ENCODE results near the gene TSHZ3. TPM values are rescaled to one million over a fixed set of nuclear protein-coding genes. Genes with fewer than 3 reads are reported as not detected.

The TSHZ3 gene
- total RNA-seq, 4 donors from 2014 or later = 0.19 to 5.3 (median 1.9) TPM

- H3K9me3 ChIP-seq = no peaks in the 10 kb centered on the region
- H3K27me3 ChIP-seq = no peaks in the 10 kb centered on the region
- H3K4me1 ChIP-seq = peaks cover 15 to 49% (median 23%) of the 10 kb centered on the region in 3 donors
- no peak overlapping the region for H3K4me3 ChIP-seq
- no peaks in the 10 kb centered on the region for H3K36me3 ChIP-seq
- intact Hi-C loops (cut with DNase I) = no loop called here
- peak overlapping the region in 2 of 4 donors; percentile 49 to 72 for H3K27ac ChIP-seq
- WGBS, 2 donors = 78 to 81% methylated on average over 3 to 4 of the region's 4 CpGs
- no peak for TF ChIP-seq POLR2A (IDR thresholded peaks at IDR 0.05)
- TF ChIP-seq, protein P1, sequence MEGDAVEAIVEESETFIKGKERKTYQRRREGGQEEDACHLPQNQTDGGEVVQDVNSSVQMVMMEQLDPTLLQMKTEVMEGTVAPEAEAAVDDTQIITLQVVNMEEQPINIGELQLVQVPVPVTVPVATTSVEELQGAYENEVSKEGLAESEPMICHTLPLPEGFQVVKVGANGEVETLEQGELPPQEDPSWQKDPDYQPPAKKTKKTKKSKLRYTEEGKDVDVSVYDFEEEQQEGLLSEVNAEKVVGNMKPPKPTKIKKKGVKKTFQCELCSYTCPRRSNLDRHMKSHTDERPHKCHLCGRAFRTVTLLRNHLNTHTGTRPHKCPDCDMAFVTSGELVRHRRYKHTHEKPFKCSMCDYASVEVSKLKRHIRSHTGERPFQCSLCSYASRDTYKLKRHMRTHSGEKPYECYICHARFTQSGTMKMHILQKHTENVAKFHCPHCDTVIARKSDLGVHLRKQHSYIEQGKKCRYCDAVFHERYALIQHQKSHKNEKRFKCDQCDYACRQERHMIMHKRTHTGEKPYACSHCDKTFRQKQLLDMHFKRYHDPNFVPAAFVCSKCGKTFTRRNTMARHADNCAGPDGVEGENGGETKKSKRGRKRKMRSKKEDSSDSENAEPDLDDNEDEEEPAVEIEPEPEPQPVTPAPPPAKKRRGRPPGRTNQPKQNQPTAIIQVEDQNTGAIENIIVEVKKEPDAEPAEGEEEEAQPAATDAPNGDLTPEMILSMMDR (IDR thresholded peaks at IDR 0.05) = no peak
- no peak for DNase-seq
Observed at GRCh38 chr19:31329819-31330218, 19.4 kb downstream of the TSHZ3 start.

GRCh38 chr19:31328238-31328637 lies 21.0 kb downstream of the TSHZ3 start:
- H3K27me3 ChIP-seq = no peaks in the 10 kb centered on the region
- DNase-seq = no peak
- intact Hi-C loops (cut with DNase I) = no loop called here
- H3K36me3 ChIP-seq = no peaks in the 10 kb centered on the region
- WGBS, 2 donors = 88 to 92% methylated on average over 3 to 4 of the region's 4 CpGs
- H3K4me3 ChIP-seq = no peak overlapping the region
- no peak overlapping the region for H3K27ac ChIP-seq
- H3K4me1 ChIP-seq = peaks cover 15 to 49% (median 19%) of the 10 kb centered on the region in 3 donors
- no peaks in the 10 kb centered on the region for H3K9me3 ChIP-seq
- TF ChIP-seq POLR2A (IDR thresholded peaks at IDR 0.05) = no peak
- TF ChIP-seq, protein P1 (IDR thresholded peaks at IDR 0.05) = no peak

- TF ChIP-seq, protein P1 (IDR thresholded peaks at IDR 0.05) = no peak
- TF ChIP-seq POLR2A (IDR thresholded peaks at IDR 0.05) = no peak
- H3K27me3 ChIP-seq = no peaks in the 10 kb centered on the region
- intact Hi-C loops (cut with DNase I) = no loop called here
- no peaks in the 10 kb centered on the region for H3K9me3 ChIP-seq
- DNase-seq = no peak
- 52 to 66% methylated on average over 9 to 13 of the region's 14 CpGs for WGBS, 2 donors
- no peak overlapping the region for H3K27ac ChIP-seq
- H3K4me1 ChIP-seq = peaks cover 15 to 40% (median 16%) of the 10 kb centered on the region in 3 donors
- H3K4me3 ChIP-seq = no peak overlapping the region
- no peaks in the 10 kb centered on the region for H3K36me3 ChIP-seq
Observed at GRCh38 chr19:31326329-31327028, 22.8 kb downstream of the TSHZ3 start.

DNA sequence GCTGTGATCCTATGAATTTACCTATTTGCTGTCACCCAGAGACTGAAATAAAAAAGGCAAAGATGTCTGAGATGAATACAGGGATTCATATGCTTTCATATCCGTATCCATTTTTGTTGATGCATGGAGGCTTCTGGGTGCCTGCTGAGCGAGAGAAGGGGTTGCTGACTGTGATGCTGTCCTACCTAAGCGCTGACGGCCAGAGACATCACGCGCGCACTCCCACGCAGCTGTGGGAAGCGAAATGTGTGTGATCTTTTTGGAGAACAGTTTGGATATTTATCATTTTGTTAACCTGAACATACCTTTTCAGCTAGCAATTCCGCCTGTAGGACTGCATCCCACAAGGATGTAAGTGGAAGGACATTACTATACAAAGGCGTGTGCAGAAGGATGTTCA lies 23.9 kb downstream of the TSHZ3 start:
- Histone ChIP-seq H3K9me3 (no peaks in the 10 kb centered on the region), H3K4me1 (peaks cover 5 to 29% (median 6%) of the 10 kb centered on the region in 3 donors), H3K36me3 (no peaks in the 10 kb centered on the region), H3K4me3 (no peak overlapping the region), H3K27me3 (no peaks in the 10 kb centered on the region), H3K27ac (no peak overlapping the region)
- no peak for DNase-seq
- intact Hi-C loops (cut with DNase I) = no loop called here
- TF ChIP-seq, protein P1 (IDR thresholded peaks at IDR 0.05) = no peak
- TF ChIP-seq POLR2A (IDR thresholded peaks at IDR 0.05) = no peak
- WGBS, 2 donors = 93 to 95% methylated on average over 11 of the region's 11 CpGs

DNA sequence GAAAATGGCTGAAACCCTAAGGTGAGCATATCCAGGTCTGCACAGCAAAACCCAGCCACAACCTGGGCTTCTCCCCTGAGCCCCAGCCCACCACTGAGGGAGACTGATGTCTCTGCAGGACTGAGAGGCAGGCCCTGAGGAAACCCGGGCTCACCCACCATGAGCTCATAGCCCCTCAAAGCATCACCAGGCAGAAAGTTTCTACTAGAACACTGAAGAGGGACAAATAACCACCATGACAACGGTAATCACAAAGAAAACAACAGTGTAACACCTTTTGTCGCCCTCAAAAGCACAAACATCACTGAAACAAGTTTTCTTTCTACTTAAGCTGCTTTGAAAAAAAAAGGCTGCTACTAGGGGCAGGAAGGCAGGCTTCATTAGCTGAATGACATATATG lies 29.8 kb downstream of the TSHZ3 start:
- DNase-seq = no peak
- no peak for TF ChIP-seq POLR2A (IDR thresholded peaks at IDR 0.05)
- TF ChIP-seq, protein P1 (IDR thresholded peaks at IDR 0.05) = no peak
- H3K27ac ChIP-seq = no peak overlapping the region
- no peak overlapping the region for H3K4me3 ChIP-seq
- intact Hi-C loops (cut with DNase I) = no loop called here
- peaks cover 0 to 33% (median 10%) of the 10 kb centered on the region in 3 donors for H3K4me1 ChIP-seq
- H3K9me3 ChIP-seq = no peaks in the 10 kb centered on the region
- no peaks in the 10 kb centered on the region for H3K36me3 ChIP-seq
- H3K27me3 ChIP-seq = no peaks in the 10 kb centered on the region
- 47 to 71% methylated on average over 3 of the region's 3 CpGs for WGBS, 2 donors

All from esophagus squamous epithelium (tissue), 5 donors.